Measurements from ENCODE around the gene CHST11. TPM values are rescaled to one million over a fixed set of nuclear protein-coding genes. Genes with fewer than 3 reads are reported as not detected.

Gene CHST11
- total RNA-seq, 4 donors from 2014 or later: 20.8 to 56.7 (median 26.5) TPM

DNA sequence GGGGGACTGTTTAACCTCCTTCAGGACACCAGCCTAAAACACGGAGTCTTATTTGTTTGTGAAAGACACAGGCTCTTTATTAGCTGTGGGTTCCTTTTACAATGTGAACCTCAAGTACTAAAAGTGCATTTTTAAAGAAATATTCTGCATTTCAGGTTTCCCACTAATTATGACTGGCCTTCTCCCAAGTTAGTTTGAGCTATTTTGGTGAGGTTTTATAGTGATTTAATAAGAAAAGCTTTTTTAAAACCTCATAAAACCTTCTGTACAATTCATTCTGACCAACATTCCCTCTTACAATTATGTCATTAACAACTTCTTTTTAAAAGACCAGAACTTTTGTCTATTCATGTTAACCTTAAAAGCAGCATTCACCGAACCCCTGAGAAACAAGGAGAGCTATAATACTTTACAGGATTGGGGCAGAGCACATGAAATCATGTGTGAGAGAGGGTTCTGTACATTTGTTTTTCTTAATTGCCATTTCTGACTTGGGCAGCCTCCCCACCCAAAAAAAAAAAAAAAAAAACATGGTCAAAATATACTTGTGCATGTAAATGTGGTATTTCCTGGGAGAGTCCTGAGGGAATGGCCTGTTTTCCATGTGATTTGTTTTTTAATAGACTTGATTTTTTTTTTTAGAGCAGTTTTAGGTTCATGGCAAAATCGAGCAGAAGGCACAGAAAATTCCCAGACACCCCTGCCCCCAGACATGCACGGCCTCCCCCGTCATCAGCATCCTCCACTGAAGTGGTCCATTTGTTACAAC is 169.5 kb downstream of the CHST11 start:
- no peaks in the 10 kb centered on the region for H3K36me3 ChIP-seq
- no peaks in the 10 kb centered on the region for H3K9me3 ChIP-seq
- H3K4me1 ChIP-seq: peaks cover 0 to 4% (median 0%) of the 10 kb centered on the region in 4 donors
- peak overlapping the region in 1 of 4 donors; percentile 4 for H3K27ac ChIP-seq
- DNase-seq (ENCODE audit: low spot score in 2 of 2): no peak
- TF ChIP-seq EP300 (IDR thresholded peaks at IDR 0.05) (no peak), POLR2A (IDR thresholded peaks at IDR 0.05) (no peak)
- TF ChIP-seq, protein P1, sequence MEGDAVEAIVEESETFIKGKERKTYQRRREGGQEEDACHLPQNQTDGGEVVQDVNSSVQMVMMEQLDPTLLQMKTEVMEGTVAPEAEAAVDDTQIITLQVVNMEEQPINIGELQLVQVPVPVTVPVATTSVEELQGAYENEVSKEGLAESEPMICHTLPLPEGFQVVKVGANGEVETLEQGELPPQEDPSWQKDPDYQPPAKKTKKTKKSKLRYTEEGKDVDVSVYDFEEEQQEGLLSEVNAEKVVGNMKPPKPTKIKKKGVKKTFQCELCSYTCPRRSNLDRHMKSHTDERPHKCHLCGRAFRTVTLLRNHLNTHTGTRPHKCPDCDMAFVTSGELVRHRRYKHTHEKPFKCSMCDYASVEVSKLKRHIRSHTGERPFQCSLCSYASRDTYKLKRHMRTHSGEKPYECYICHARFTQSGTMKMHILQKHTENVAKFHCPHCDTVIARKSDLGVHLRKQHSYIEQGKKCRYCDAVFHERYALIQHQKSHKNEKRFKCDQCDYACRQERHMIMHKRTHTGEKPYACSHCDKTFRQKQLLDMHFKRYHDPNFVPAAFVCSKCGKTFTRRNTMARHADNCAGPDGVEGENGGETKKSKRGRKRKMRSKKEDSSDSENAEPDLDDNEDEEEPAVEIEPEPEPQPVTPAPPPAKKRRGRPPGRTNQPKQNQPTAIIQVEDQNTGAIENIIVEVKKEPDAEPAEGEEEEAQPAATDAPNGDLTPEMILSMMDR (IDR thresholded peaks at IDR 0.05): no peak
- no peak overlapping the region for H3K4me3 ChIP-seq
- H3K27me3 ChIP-seq: no peaks in the 10 kb centered on the region
- whole genome bisulfite sequencing, 2 donors: 51 to 57% methylated on average over 5 of the region's 5 CpGs

DNA sequence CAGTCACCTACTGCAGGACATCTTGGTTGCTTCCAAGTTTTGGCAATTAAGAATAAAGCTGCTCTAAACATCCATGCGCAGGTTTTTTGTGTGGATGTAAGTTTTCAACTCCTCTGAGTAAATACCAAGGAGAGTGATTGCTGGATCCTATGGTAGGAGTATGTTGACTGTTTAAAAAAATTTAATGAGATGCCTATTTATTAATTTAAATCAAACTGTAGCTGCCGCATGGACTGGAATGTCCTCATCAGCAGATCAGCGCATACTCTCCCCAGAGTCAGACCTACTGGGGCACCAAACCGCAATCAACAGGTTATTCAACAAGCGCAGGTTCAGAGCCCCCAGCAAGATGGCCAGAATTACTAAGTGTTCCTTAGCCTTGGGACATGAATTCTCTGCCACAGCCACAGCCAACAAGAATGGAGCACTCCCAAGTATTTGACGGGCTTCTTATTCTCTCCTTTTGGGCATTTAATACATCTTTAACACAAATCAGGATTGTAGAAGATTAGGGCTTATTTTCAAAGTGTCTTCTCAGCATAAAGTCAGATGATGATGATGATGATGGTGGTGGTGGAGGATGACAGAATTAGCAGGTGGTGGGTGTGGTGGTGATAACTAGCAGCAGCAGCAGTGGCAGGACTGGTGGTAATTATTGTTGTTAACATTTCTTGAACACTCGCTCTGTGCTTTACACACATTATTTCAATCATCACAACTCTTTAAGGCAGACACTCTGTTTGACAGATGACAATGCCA is 170.7 kb downstream of the CHST11 start:
- H3K4me3 ChIP-seq: no peak overlapping the region
- H3K36me3 ChIP-seq: no peaks in the 10 kb centered on the region
- WGBS, 2 donors: 83 to 95% methylated on average over 7 of the region's 7 CpGs
- TF ChIP-seq, protein P1 (IDR thresholded peaks at IDR 0.05): no peak
- TF ChIP-seq POLR2A (IDR thresholded peaks at IDR 0.05) (no peak), EP300 (IDR thresholded peaks at IDR 0.05) (no peak)
- H3K27ac ChIP-seq: no peak overlapping the region
- H3K9me3 ChIP-seq: no peaks in the 10 kb centered on the region
- no peak for DNase-seq (ENCODE audit: low spot score in 2 of 2)
- peaks cover 0 to 4% (median 0%) of the 10 kb centered on the region in 4 donors for H3K4me1 ChIP-seq
- no peaks in the 10 kb centered on the region for H3K27me3 ChIP-seq

DNA sequence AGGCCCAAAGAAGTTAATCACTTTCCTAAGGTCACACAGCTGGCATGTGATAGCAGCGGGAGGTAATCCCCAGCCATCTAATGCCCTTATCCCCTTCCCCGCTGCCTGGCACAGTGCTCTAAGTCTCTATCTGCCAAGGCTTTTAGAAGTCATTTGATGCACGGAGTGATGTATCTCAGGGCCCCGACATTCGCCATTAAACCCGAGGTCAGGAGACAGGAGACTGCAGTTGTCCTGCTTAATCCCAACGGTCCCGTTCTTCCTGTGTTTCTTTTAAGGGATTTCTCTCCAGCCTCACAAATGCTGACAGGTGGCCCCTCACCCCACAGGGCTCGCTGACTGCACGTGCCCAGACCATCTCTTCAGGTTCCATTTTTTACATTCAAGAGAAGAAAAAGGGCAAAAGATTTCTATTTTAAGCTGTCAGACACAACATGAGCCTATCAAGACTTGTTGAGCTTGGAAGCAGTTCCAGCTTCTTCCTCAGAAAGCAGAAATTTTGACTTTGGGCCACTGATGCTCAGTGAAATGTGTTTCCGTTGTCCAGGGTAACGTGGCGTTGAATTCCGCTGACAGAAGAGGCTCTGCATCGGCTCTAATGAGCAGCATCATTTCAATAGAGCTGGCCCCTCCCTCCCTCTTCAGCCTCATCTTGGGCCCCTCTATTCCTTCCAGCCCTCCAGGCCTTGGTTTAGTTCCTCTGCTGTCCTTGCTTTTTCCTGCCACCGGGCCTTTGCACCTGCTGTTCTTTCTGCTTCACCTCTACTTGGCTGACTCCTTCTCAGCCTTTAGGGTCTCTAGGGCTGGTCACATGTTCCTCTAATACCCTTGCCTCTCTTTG is 171.5 kb downstream of the CHST11 start:
- H3K27ac ChIP-seq: no peak overlapping the region
- WGBS, 2 donors: 74 to 81% methylated on average over 16 of the region's 16 CpGs
- peaks cover 0 to 4% (median 0%) of the 10 kb centered on the region in 4 donors for H3K4me1 ChIP-seq
- no peak for TF ChIP-seq POLR2A (IDR thresholded peaks at IDR 0.05)
- no peak for TF ChIP-seq EP300 (IDR thresholded peaks at IDR 0.05)
- TF ChIP-seq, protein P1 (IDR thresholded peaks at IDR 0.05): no peak
- H3K9me3 ChIP-seq: no peaks in the 10 kb centered on the region
- no peaks in the 10 kb centered on the region for H3K36me3 ChIP-seq
- no peaks in the 10 kb centered on the region for H3K27me3 ChIP-seq
- no peak overlapping the region for H3K4me3 ChIP-seq
- no peak for DNase-seq (ENCODE audit: low spot score in 2 of 2)

DNA sequence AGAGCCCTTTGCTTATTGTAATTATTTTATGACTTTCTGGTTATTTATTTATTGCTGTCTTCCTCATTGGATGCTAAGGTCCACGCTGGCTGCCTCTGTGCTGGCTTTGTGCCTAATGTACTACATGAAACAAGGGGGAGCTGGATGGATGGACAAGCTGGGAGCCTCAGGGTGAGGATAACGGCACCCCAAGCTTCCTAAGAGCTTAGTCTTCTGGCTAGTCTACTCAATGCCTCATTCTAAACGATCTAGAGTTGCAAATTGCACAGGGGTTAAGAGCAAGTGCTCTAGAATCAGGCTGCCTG is 172.0 kb downstream of the CHST11 start:
- H3K9me3 ChIP-seq: no peaks in the 10 kb centered on the region
- no peak for DNase-seq (ENCODE audit: low spot score in 2 of 2)
- no peak overlapping the region for H3K27ac ChIP-seq
- H3K4me3 ChIP-seq: no peak overlapping the region
- no peaks in the 10 kb centered on the region for H3K27me3 ChIP-seq
- peaks cover 0 to 4% (median 0%) of the 10 kb centered on the region in 4 donors for H3K4me1 ChIP-seq
- no peak for TF ChIP-seq EP300 (IDR thresholded peaks at IDR 0.05)
- TF ChIP-seq, protein P1 (IDR thresholded peaks at IDR 0.05): no peak
- TF ChIP-seq POLR2A (IDR thresholded peaks at IDR 0.05): no peak
- 68 to 75% methylated on average over 3 of the region's 3 CpGs for WGBS, 2 donors
- no peaks in the 10 kb centered on the region for H3K36me3 ChIP-seq
